GM12878 (cell line): ENCODE data around the gene FGF2. TPM values are rescaled to one million over a fixed set of nuclear protein-coding genes. Genes with fewer than 3 reads are reported as not detected.

Experiments used
- ATAC-seq: fragments of 200-7000 bp; cut with Tn5 transposase; 3 replicates; pipeline ENCODE4 v1.9.1; 2020; ENCODE audit warnings: mild to moderate bottlenecking, moderate library complexity
- BruUV-seq: library from RNA; stranded (reverse); fragments of 400-500 nt; replicated peaks from 2 replicates; lab custom pipeline; 2021; lab: Mats Ljungman, UMichigan
- CTCF ChIA-PET: fragments of 300-600 bp; sonication (Branson Sonifier 250); formaldehyde crosslinking; extraction: SDS; loops from one replicate; lab custom pipeline; 2021; ENCODE audit warnings: inconsistent platforms; lab: Yijun Ruan, JAX
- POLR2A ChIA-PET: fragments of 350-600 bp; formaldehyde crosslinking; extraction: SDS; loops from one replicate; lab custom pipeline; 2021; ENCODE audit warnings: inconsistent platforms; lab: Charles Lee
- RAD21 ChIA-PET: fragments of 300-600 bp; sonication (Branson Sonifier 250); formaldehyde crosslinking; loops from one replicate; lab custom pipeline; 2023; ENCODE audit warnings: antibody characterized with exemption; ENCODE audit not compliant: unreplicated experiment; lab: Charles Lee
- SMC1A ChIA-PET: fragments of 300-600 bp; sonication (Branson Sonifier 250); formaldehyde crosslinking; loops from one replicate; lab custom pipeline; 2023; ENCODE audit not compliant: unreplicated experiment, uncharacterized antibody; lab: Charles Lee
- DNase-seq: peaks from one replicate; pipeline ENCODE4 v3.0.0-alpha.2; 2011; ENCODE audit warnings: low read depth, low spot score
- FAIRE-seq: peaks from 3 replicates; lab custom pipeline; 2011; peaks lifted over from hg19 to GRCh38; lab: Jason Lieb, UNC
- H2AFZ ChIP-seq: 2 replicates; pipeline ENCODE4 v1.6.0; 2011; ENCODE audit warnings: low read depth, low read length, control low read depth; ENCODE audit not compliant: control insufficient read depth
- H3K27ac ChIP-seq: 2 replicates; pipeline ENCODE4 v1.5.1; 2011; ENCODE audit warnings: control low read depth; ENCODE audit not compliant: control insufficient read depth, insufficient read depth
- H3K27me3 ChIP-seq, 2 experiments: replicated peaks in 1 of 2; 2 replicates each; pipeline versions ENCODE4 v1.6.0 to v1.6.1; 2011; ENCODE audit warnings: low read length in 1 of 2; ENCODE audit not compliant: control insufficient read depth in 2 of 2, insufficient read depth in 2 of 2
- H3K36me3 ChIP-seq, 2 experiments: 2 replicates each; pipeline ENCODE4 v1.5.1; 2011; ENCODE audit warnings: low read length in 1 of 2; ENCODE audit not compliant: control insufficient read depth in 2 of 2, insufficient read depth in 2 of 2
- H3K4me1 ChIP-seq: 2 replicates; pipeline ENCODE4 v1.6.1; 2011; ENCODE audit warnings: mild to moderate bottlenecking, low read length, moderate library complexity, mixed read lengths; ENCODE audit not compliant: control insufficient read depth, insufficient read depth
- H3K4me2 ChIP-seq: 2 replicates; pipeline ENCODE4 v1.6.0; 2011; ENCODE audit warnings: control low read depth; ENCODE audit not compliant: control insufficient read depth, insufficient read depth
- H3K4me3 ChIP-seq: fragments of 200-600 bp; sonication (generic); 2 replicates; pipeline ENCODE4 v1.5.1; 2016
- H3K79me2 ChIP-seq: 2 replicates; pipeline ENCODE4 v1.6.0; 2011; ENCODE audit warnings: low read length; ENCODE audit not compliant: control insufficient read depth, insufficient read depth
- H3K9ac ChIP-seq: 2 replicates; pipeline ENCODE4 v1.8.0; 2011; ENCODE audit warnings: low read length, control low read depth, mixed read lengths; ENCODE audit not compliant: control insufficient read depth, insufficient read depth
- H3K9me3 ChIP-seq: replicated peaks from 3 replicates; pipeline ENCODE4 v1.5.1; 2011; ENCODE audit warnings: mild to moderate bottlenecking, low read length; ENCODE audit not compliant: control insufficient read depth, insufficient read depth
- H4K20me1 ChIP-seq: 2 replicates; pipeline ENCODE4 v1.6.0; 2011; ENCODE audit not compliant: control insufficient read depth, insufficient read depth
- BACH1 ChIP-seq: fragments of 450-650 bp; IDR thresholded peaks from 2 replicates; pipeline ENCODE4 v1.6.1; 2017; ENCODE audit warnings: mild to moderate bottlenecking, borderline replicate concordance
- HSF1 ChIP-seq: fragments of 150-350 bp; IDR thresholded peaks from 2 replicates; pipeline ENCODE4 v1.6.1; 2014; ENCODE audit warnings: mild to moderate bottlenecking, low read depth, low read length
- IRF4 ChIP-seq: IDR thresholded peaks from 2 replicates; pipeline ENCODE4 v1.6.1; 2011; ENCODE audit warnings: low read depth, low read length
- MTA2 ChIP-seq: fragments of 450-650 bp; IDR thresholded peaks from 2 replicates; pipeline ENCODE4 v1.6.1; 2016; ENCODE audit warnings: low read depth, mild to moderate bottlenecking, moderate library complexity
- NR2F1 ChIP-seq: fragments of 450-650 bp; conservative IDR thresholded peaks from 2 replicates; pipeline ENCODE4 v1.6.1; 2017; ENCODE audit warnings: mild to moderate bottlenecking
- PML ChIP-seq: IDR thresholded peaks from 2 replicates; pipeline ENCODE4 v1.6.1; 2012; ENCODE audit warnings: low read length, inconsistent platforms
- RAD51 ChIP-seq: fragments of 450-650 bp; IDR thresholded peaks from 2 replicates; pipeline ENCODE4 v1.6.1; 2016; ENCODE audit warnings: moderate library complexity, mild to moderate bottlenecking, inconsistent platforms
- SIN3A ChIP-seq: IDR thresholded peaks from 2 replicates; pipeline ENCODE4 v1.6.1; 2012; ENCODE audit warnings: low read depth, low read length, improper control_type of control experiment
- ZBTB40 ChIP-seq: fragments of 450-650 bp; IDR thresholded peaks from 2 replicates; pipeline ENCODE4 v1.6.1; 2016; ENCODE audit warnings: mild to moderate bottlenecking, moderate library complexity, borderline replicate concordance
- WGBS: methylation state at CpG from one replicate; pipeline ENCODE4 v1.1.6; 2016; ENCODE audit warnings: low lambda C conversion rate; ENCODE audit not compliant: insufficient replicate concordance, insufficient coverage; ENCODE audit errors: missing lambda C conversion rate; 5-methylcytosine and 5-hydroxymethylcytosine counted together
- in situ Hi-C: fragments of 300-500 bp; cut with MboI; formaldehyde crosslinking; loops from 9 replicates; pipeline ENCODE4 v1.14.3; 2018; ENCODE audit warnings: mixed read lengths
- intact Hi-C: fragments of 100-400 bp; cut with micrococcal nuclease; formaldehyde crosslinking; loops from one replicate; pipeline ENCODE4 v1.14.2; 2022; ENCODE audit not compliant: unreplicated experiment
- polyA plus RNA-seq, 11 experiments: library from polyadenylated mRNA; depleted of rRNA in 4 of 11; unstranded in 6 of 11; stranded (reverse) in 5 of 11; fragments of >200 nt; fragmentation: Nextera tagmentation in 4 of 11; fragmentation: Illumina TruSeq in 1 of 11; extraction: Ambion mirVana in 4 of 11; extraction: Trizol in 1 of 11; gene quantifications; 1 replicate in 1 of 11; 2 replicates in 10 of 11; pipeline versions ENCODE4 v1.2.1 to v1.2.3, GENCODE V29; 2011 to 2016; ENCODE audit warnings: inconsistent platforms in 2 of 11, missing spikeins in 2 of 11, low read depth in 1 of 11
- total RNA-seq, 4 experiments: library from RNA; depleted of rRNA in 3 of 4; stranded (reverse); fragments of >200 nt in 3 of 4; fragmentation: Illumina TruSeq in 1 of 4; extraction: Trizol in 1 of 4; gene quantifications; 2 replicates each; pipeline versions ENCODE4 v1.2.1 to v1.2.3, GENCODE V29; 2013 to 2021

The FGF2 gene
- total and polyA plus RNA-seq, 10 of the 15 experiments (the other 5 are each of a cell fraction or from before 2014, with no cell fraction given) = 0.13 to 1.7 (median 0.25) TPM

GRCh38 chr4:122798101-122798500, 28.5 kb upstream of the FGF2 start:
- TF ChIP-seq MTA2 (no peak), PML (no peak), HSF1 (no peak), IRF4 (no peak), NR2F1 (no peak), BACH1 (no peak), ZBTB40 (no peak), RAD51 (no peak), SIN3A (no peak)
- SMC1A ChIA-PET = interaction anchor here (1.0 to 1.6 kb wide), 2 partner anchors 8 to 114 kb away, joined by 3 read pairs; no protein-coding TSS in a partner anchor
- RAD21 ChIA-PET = no interaction called here
- no peak overlapping the region; the same call in 1 of the 2 replicates for H2AFZ ChIP-seq
- H3K4me1 ChIP-seq = peaks cover 3% of the 10 kb centered on the region
- H3K36me3 ChIP-seq = no peaks in the 10 kb centered on the region
- H4K20me1 ChIP-seq = no peaks in the 10 kb centered on the region
- intact Hi-C loops (no loop called here), in situ Hi-C loops (no loop called here)
- no peak overlapping the region for H3K4me2 ChIP-seq
- H3K27ac ChIP-seq = no peak overlapping the region
- H3K79me2 ChIP-seq = no peaks in the 10 kb centered on the region
- WGBS = 35% methylated on average over 5 of the region's 5 CpGs
- H3K9me3 ChIP-seq = no peaks in the 10 kb centered on the region
- H3K27me3 ChIP-seq = no peaks in the 10 kb centered on the region; a peak in 1 of 4 replicates
- no TSS peak for BruUV-seq
- DNase-seq (no peak), FAIRE-seq (no peak), ATAC-seq (peak; percentile 45)
- no peak overlapping the region for H3K4me3 ChIP-seq
- CTCF ChIA-PET = no interaction called here
- no peak overlapping the region for H3K9ac ChIP-seq
- POLR2A ChIA-PET = no interaction called here
